Sciatic nerve (tissue), 2 donors: Measurements from ENCODE around the gene TTC23. TPM values are rescaled to one million over a fixed set of nuclear protein-coding genes. Genes with fewer than 3 reads are reported as not detected.
A peak's percentile ranks its signal among the peaks of the same experiment; 100 is the strongest.

Experiments used
- ATAC-seq: fragments of 200-7000 bp; cut with Tn5 transposase; one replicate; pipeline ENCODE4 v1.9.1; 2020; ENCODE audit warnings: mild to moderate bottlenecking, moderate library complexity
- DNase-seq: peaks from one replicate; pipeline ENCODE4 v3.0.0-alpha.2; 2020; ENCODE audit warnings: low spot score
- intact Hi-C: fragments of 100-400 bp; cut with DNase I; formaldehyde crosslinking; loops from one replicate; pipeline ENCODE4 v1.14.2; 2022
- total RNA-seq: library from RNA; stranded (reverse); fragmentation: NEBNext Ultra II Directional; extraction: Animal tissue kit (Norgen Biotek cat#: 25700); gene quantifications from one replicate; pipeline ENCODE4 v1.2.1, GENCODE V29; 2021
- donor health status: DM: no; HTN: no; CAD: no.
- donor health status: DM: no; HTN: no; CAD: no.

TTC23 gene
- total RNA-seq, 1 donor from 2014 or later: 26.7 TPM

DNA sequence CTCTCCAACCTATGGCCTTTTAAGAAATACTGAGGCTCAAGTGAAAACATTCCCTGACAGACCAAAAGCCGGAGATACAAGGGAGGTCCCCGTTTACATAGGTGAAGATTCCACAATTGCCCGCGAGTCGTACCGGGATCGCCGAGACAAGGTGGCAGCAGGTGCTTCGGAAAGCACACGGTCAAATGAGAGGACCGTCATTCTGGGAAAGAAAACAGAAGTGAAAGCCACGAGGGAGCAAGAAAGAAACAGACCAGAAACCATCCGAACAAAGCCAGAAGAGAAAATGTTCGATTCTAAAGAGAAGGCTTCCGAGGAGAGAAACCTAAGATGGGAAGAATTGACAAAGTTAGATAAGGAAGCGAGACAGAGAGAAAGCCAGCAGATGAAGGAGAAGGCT is 119.7 kb downstream of the TTC23 start:
- no peak for DNase-seq
- no peak for ATAC-seq
- intact Hi-C loops: no loop called here

DNA sequence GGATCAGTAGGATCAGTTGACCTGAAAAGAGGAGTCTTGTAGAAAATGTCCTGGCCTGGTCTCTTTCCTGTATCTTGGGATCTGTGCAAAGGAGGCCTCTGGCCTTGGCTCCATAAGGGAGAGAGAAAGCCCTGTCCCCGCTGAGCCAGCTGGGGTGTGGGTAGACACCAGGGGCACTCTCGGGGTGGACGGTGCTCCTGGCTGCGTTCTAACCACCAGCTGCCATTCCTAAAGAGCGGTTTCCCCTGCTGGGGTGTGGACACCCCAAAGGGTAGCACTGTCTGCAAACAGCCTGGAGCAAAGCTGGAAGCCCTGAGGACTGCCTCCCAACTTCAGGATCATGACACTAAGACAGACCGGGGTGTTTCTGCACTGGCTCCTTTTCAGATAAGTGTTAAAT is 121.0 kb downstream of the TTC23 start:
- intact Hi-C loops: no loop called here
- DNase-seq (peak; percentile 34), ATAC-seq (no peak)

DNA sequence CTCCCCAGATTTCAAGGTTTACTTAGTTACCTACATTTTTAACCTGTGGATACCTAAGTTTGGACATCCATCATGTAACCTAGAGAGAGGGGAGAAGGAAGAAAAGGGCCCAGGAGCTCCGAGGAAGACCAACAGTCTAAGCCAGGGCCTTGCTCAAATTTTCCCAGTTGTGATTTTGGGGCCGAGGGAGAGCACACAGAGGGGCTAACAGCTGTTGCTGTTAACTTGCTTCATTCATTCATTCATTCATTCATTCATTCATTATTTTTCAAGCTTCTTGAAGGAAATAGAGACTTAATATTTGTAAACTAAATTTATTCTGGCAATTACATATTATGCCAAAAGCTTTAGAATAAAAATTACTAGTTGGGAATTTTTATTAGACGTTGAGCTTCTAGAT is 121.6 kb downstream of the TTC23 start:
- intact Hi-C loops: no loop called here
- no peak for ATAC-seq
- no peak for DNase-seq

DNA sequence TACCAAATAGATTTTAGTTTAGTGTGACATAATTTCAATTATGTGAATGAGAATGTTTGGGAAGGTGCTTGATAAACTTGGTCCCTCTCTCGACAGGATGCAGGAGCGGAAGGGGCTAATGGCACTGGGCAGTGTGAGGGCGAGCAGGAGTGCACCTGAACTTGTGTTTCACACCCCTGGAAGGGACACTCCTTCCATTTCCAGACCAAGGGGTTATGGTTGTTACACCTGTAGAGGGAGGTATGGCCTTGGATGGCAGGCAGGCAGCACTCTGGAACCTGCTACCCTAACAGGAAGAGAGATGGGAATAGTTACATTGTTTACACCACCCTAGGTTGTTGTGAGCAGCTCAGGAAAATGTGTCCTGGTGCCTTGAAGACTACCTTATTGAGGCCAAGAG is 122.5 kb downstream of the TTC23 start:
- no peak for ATAC-seq
- intact Hi-C loops: no loop called here
- peak; percentile 26 for DNase-seq

DNA sequence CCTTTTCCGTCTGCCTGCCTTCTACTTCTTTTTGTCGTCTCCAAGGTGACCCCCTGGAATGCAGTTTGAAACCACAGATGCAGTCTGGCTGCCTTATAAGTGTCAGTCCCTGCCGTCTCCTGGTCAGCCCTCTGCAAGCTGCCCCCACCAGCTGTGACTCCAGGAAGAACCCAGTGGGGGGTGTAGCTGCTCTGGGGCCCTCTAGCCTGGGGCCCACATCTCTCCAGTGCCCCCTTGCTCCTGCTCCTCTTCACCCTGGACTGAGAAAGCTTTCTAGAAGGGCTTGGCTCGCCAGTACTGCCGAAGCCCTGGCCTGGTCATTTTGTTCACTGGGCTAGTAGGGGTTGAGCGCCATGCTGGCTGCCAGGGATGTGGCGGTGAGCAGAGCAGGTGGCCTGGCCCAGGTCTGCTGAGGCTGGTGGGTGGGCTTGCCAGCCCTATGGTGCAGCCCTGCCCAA is 123.2 kb downstream of the TTC23 start:
- intact Hi-C loops: no loop called here
- DNase-seq (no peak), ATAC-seq (no peak)

DNA sequence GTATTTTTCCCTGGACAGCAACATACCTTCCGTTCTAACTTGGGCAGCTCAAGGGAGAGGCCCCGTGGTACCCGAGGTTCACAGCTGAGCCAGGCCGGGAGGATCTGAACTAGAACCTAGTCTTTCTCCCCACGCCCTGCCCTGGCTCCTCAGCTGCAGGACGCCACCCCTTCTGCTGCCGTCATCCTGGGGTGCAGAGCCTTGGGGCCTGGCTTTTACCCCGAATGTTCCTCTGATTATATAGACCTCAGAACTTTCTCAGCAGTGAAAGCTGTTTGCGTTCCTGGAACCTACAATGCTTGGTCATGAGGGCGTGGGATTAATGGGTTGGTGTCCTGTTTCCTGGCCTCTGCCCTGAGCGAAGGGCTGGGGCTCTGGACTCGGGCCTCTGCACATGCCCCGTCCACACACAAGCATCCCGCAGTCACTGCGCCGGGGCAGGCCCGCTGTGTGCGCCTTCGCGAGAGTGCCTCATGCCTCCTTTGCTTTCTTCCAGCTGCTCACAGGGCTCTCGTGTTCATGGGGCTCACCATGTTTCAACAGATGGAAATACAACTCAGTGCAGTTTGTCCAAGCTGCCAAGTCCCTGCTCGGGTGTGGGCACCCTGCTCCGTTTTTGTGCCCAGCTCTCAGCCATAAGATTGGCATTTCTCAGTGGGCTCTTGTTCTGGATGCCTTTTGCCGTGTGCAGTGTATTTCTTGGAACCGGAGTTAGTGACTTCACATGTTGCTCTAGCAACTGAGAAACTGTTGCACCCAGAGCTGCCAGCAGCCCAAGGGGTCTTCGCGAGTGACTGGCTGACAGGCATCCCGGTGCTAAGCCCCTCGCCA is 124.1 kb downstream of the TTC23 start:
- DNase-seq (no peak), ATAC-seq (peak; percentile 6)
- intact Hi-C loops: no loop called here

DNA sequence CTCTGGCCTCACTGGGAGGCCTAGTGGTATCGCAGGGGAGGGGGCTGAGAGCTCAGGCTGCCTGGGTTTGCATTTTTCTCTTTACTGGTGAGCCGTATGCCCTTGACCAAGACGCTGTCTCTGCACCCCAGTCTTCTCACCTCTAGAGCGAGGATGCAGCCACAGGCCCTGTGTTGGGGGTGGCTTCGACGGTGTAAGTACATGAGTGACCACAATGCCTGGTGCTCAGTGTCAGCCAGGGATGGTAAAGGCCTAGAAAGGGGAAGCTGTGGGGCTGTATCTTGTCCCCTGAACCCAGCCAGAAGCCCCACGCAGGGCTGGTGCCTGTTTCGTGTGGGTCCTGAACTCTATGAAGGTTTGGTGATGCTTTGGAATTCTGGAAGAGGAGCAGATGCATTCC is 124.7 kb downstream of the TTC23 start:
- no peak for DNase-seq
- intact Hi-C loops: no loop called here
- no peak for ATAC-seq

DNA sequence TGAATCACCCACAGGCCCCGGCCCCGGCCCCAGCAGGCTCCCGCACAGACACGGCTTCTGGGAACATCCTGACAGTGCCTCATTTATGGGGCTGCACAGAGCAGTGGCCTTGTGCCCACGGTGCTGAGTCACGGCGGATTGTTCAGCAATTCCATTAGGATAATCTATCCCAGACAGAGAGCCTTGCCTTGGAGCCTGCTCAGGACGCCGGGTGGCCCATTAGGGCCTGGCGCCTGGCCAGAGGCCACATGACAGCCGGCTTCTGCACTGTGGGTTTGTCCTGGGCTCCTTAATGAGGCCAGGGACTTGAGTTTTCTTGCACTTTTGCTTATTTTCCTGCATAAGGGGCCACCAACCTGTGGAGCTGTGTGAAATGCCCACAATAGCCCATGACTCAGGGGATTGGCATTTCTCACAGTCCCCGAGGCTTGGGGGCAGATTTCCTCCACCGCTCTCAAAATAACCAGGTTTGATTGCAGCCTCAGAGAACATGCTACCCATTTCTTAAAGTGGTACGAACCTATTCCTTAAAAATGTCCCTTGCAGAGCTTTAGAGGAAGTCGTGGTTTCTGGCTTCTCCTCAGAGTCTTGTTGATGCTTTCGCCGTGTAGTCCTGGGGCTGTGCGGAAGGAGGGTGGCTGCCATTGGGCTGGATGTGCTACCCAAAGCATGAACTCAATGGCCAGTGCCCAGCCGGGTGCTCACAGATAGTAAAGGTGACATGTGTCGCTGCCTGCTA is 125.5 kb downstream of the TTC23 start:
- ATAC-seq (peak; percentile 96), DNase-seq (peak; percentile 90)
- intact Hi-C loops: no loop called here

DNA sequence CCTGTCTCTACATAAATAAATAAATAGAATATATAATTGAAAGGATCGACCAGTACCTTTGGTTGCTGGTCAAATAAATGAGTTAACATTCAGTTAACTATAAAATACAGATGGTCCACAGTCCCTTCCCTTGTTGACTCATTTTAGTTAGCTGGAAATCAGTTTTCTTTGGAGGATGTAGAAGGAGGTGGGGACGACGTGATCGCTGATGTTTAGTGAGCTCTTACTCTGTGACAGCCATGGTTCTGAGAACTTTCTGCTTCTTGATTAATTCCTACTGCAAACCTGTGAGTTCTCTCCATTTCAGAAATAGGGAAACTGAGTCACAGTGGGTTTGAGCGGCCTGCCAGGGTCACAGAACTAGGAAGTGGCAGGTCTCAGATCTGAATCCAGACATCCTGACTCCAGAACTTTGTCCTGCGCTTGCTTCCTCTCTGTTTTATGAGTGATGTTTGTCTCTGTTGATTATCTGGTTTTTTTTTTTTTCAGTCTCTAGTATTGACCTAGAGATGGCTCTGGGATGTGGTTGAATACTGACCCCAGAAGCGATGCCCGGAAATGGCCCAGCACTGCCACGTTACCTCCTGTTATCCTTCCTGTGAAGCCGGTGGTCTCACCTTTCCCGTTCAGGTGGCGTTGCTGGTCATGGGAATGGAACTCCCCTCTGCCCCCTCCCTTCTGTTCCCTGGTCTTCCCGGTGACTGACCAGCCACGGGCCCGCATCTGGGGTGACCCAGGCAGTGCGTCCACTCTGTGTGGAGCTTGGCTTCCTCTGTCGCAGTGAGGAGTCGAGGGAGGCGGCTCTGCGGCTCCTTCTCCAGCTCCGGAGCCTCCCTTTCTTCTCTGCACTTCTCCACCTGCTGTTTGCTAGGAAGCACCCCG is 126.3 kb downstream of the TTC23 start:
- DNase-seq (peak; percentile 19), ATAC-seq (peak; percentile 56)
- intact Hi-C loops: no loop called here

DNA sequence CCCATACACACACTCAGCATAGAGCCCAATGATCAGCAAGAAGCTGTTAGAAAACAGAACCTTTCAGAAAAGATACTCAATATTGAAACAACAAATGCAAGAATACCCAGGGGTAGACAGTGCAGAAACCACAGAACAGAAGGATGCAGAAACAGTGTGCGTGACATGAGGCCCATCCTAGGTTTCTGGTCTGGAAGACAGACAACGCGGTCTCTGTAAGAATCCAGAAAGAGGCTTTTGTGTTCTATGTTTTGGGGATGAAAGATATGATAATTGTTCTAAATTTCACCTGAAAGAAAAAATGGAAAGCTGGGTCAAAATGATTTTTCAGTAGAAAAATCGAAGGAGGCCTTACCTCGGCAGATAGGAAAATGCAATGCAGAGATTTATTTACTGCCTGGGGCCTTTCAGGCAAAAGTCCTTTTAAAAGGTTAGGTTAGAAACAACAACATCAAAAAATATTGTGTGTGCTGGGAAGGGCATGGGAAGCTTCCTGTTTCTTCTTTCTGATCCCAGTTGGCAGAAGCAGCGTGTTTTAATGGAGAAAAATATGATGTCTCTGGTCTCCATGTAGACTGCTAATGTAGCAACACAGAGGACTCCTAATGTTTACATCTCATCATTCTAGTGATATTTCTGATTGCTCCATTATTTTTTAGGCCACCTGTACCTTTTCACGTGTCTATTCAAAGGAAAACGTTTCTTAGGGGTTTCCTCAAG is 127.5 kb downstream of the TTC23 start:
- ATAC-seq (no peak), DNase-seq (no peak)
- intact Hi-C loops: no loop called here

DNA sequence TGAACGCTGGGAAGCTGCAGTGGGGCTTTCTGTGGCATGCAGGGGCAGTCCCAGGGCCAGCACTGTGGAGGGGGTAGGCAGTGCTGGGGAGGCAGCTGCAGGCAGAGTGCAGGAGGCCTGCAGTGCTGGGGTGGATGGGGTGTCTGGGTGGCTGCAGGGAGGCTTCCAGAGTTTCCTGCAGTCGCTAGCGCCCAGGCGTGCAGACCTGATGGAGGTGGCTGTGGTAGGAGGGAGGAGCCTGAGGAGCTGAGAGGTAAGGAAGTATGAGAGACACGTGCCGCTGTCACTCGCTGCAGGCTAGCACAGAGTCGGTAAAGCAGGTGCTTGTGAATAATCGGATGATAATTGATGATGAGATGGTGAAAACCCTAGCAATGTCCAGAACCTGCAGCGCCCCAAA is 128.2 kb downstream of the TTC23 start:
- intact Hi-C loops: no loop called here
- no peak for ATAC-seq
- DNase-seq: peak; percentile 38

DNA sequence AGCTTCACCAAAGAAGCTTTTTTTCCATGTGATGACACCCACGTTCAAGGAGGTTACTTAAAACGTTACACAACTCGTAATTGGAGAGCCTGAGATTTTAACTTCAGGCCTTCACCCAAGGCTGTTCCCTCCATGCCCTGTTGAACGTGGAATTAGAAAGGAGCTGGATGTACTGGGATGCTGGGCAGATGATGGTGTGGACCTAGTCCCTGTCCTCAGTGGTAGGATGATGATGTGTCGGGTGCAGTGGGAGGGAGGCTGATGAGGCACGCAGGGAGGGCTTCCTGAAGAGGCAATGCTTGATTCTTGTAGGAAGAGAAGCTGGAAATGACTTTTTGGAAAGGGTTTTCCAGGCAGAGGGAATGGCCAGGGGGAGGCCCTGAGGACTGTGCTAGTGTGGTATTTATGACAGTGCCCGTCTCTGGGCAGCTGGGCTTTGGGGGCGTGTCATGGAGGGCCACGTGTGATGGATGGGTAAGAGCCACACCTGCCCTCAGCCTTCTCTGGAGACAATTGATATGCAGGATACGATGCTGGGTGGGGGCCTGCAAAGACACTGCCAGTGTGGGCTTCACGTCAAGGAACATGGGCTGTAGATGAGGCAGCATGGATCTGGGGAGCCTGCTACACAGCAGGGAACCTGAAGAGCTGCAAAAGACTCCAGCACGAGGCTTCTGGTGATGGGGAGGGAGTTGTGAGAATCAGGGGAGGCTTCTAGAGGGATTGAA is 129.2 kb downstream of the TTC23 start:
- ATAC-seq (no peak), DNase-seq (peak; percentile 47)
- intact Hi-C loops: no loop called here

DNA sequence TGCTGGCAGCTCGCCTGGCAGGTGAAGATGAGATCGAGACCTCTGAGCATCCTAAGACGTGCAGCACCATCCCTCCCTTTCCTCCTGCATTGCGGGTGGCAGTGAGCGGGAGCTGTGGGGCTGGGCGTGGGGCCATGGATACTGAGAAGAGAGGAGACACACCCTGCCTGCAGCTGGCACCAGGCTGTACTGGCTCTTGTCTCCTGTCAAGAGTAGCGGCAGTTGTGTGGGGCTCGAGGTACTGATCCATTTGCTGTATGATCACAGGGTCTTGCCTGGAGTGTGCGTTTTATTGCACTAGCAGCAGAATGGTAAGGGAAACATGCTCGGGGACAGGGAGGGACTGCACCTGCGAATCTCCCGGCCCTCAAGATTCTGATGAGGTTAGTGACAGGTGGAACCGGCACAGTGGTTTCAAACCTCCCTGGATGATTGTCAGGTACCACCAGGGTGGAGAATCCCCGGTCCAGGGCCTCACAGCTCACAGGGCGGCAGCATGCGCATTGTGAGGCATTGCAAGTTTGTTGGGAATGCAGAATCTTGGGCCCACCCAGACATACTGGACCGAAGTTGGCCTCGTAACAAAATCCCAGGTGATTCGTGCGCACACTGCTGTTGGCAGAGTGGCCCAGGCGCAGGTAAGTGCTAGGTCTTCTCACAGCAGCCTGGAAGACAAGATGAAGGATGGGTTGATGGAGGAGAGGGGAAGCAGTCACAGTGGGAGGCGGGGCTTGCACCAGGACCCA is 130.4 kb downstream of the TTC23 start:
- ATAC-seq: no peak
- intact Hi-C loops: no loop called here

DNA sequence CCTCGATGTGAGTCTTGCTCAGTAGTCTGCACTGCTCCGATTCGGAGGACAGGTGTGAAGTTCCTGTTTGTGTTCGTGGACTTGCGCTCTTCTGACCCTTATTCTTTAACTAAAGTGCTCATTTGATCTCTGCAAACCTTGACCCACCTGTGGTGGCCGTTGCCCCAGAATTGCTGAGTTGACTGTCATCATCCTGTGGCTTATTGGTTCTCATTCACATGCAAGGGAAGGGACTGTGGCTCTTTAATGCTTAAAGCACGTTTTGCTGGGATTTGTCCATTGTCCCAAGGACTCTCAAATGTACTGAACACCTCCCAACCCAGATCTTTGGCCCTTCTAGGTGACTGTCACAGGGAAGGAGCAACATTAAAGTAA is 131.1 kb downstream of the TTC23 start:
- intact Hi-C loops: no loop called here
- ATAC-seq (no peak), DNase-seq (no peak)

More for the DNA sequence above, 130.4 kb downstream of the TTC23 start:
- DNase-seq: peak; percentile 45

DNA sequence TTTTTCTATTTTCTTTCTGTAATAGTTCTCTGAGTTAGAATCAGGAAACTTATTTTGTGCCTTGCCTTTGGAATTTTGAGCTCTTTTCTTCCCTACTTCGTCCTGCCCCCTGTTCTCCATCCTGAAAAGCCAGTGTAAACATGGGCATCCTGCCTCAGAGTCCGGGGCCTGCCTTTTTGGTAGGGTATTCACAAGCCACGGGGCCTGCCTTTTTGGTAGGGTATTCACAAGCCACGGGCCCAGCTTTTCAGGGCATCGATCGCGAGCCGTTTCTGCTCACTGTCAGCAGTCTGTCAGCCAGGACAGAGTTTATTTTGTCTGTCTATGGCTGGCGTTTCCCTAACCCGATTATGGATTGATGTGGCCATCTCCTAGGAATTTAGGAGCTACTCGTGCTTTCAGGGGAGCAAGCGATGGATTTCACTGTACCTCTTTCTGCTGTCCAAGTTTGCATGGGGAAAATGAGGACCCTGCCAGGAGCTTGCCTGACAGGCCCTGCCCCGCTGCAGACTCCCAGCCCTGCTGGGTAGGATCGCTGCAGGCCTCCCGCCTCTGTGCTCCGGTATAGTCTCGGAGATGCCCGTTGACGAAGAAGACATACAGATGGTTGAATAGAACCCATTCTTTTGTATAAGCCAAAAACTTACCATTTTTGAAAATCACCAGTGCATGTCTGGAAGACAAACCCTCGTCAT is 131.7 kb downstream of the TTC23 start:
- peak; percentile 43 for DNase-seq
- no peak for ATAC-seq
- intact Hi-C loops: no loop called here

DNA sequence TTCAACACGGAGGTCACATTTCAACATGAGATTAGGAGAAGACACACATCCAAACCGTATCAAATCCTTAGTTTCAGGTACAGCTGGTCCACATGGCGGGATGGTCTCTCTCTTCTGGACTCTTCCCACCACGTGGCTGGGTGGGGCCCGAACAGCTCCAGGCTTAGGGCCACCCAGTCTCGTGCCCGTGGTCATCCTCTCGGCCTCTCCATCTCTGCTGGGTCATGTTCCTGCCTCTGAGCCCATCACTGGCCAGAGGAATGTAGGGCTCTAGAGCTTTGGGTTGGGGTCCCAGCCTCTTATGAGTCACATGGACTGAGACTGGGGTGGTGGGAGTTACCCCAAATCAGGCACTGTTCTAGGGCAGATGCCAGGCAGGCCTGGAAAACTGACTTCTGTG is 132.3 kb downstream of the TTC23 start:
- intact Hi-C loops: no loop called here
- ATAC-seq (no peak), DNase-seq (peak; percentile 35)
